ENCODE measurements around the gene RPL11.
"Not testable (repeated sequence)": the region's sequence is repeated elsewhere in the genome, so short reads cannot be mapped to it uniquely, and the experiment has no call there.

Gene RPL11

GRCh38 chr1:23732363-23733224 lies 41.0 kb downstream of the RPL11 start:
- Mint-ChIP-seq H3K27me3 (no peaks in the 10 kb centered on the region), H3K4me3 (no peak overlapping the region), H3K27ac (no peak overlapping the region), H3K4me1 (ENCODE audit: low read depth) (peaks cover 24% of the 10 kb centered on the region), H3K36me3 (ENCODE audit: low read depth) (no peaks in the 10 kb centered on the region), H3K9me3 (no peaks in the 10 kb centered on the region)
- DNase-seq = no peak

- H3K4me1 Mint-ChIP-seq (ENCODE audit: low read depth) = peaks cover 23% of the 10 kb centered on the region
- not testable (repeated sequence) for H3K27ac Mint-ChIP-seq; H3K4me3 Mint-ChIP-seq; H3K27me3 Mint-ChIP-seq; DNase-seq; H3K9me3 Mint-ChIP-seq; H3K36me3 Mint-ChIP-seq (ENCODE audit: low read depth)
Measured at GRCh38 chr1:23733281-23733680, 41.7 kb downstream of the RPL11 start.

- peak overlapping the region; percentile 11 for H3K27ac Mint-ChIP-seq
- H3K27me3 Mint-ChIP-seq = no peaks in the 10 kb centered on the region
- no peaks in the 10 kb centered on the region for H3K9me3 Mint-ChIP-seq
- H3K4me1 Mint-ChIP-seq (ENCODE audit: low read depth) = peaks cover 19% of the 10 kb centered on the region
- H3K4me3 Mint-ChIP-seq = no peak overlapping the region
- DNase-seq = no peak
- no peaks in the 10 kb centered on the region for H3K36me3 Mint-ChIP-seq (ENCODE audit: low read depth)
Measured at GRCh38 chr1:23736437-23737134, 45.0 kb downstream of the RPL11 start.

GRCh38 chr1:23741609-23742008 lies 50.0 kb downstream of the RPL11 start:
- H3K27ac Mint-ChIP-seq = no peak overlapping the region

GRCh38 chr1:23742670-23743286 lies 51.2 kb downstream of the RPL11 start:
- Mint-ChIP-seq H3K4me3 (peak overlapping the region; percentile 86), H3K4me1 (ENCODE audit: low read depth) (peaks cover 40% of the 10 kb centered on the region), H3K36me3 (ENCODE audit: low read depth) (peaks cover 39% of the 10 kb centered on the region), H3K27me3 (no peaks in the 10 kb centered on the region), H3K27ac (peak overlapping the region; percentile 88), H3K9me3 (no peaks in the 10 kb centered on the region)
- peak; percentile 80 for DNase-seq

More at GRCh38 chr1:23741609-23742008, 50.0 kb downstream of the RPL11 start:
- H3K36me3 Mint-ChIP-seq (ENCODE audit: low read depth) = peaks cover 27% of the 10 kb centered on the region
- H3K27me3 Mint-ChIP-seq = no peaks in the 10 kb centered on the region
- DNase-seq = no peak
- H3K9me3 Mint-ChIP-seq = no peaks in the 10 kb centered on the region
- peaks cover 34% of the 10 kb centered on the region for H3K4me1 Mint-ChIP-seq (ENCODE audit: low read depth)
- no peak overlapping the region for H3K4me3 Mint-ChIP-seq

- Mint-ChIP-seq H3K27ac (peak within 1 kb of the TSS; percentile 88), H3K27me3 (no peaks in the 10 kb centered on the region), H3K4me1 (ENCODE audit: low read depth) (peaks cover 48% of the 10 kb centered on the region), H3K36me3 (ENCODE audit: low read depth) (peaks cover 47% of the 10 kb centered on the region), H3K9me3 (no peaks in the 10 kb centered on the region), H3K4me3 (peak within 1 kb of the TSS; percentile 87)
- peak; percentile 85 for DNase-seq
Measured at GRCh38 chr1:23743287-23744152, 51.9 kb downstream of the RPL11 start, which contains the start of gene ELOA. Gene ELOA (plus strand): TSS chr1:23743471. CDS start chr1:23743504, 33 bp downstream.

GRCh38 chr1:23745515-23745914 lies 53.9 kb downstream of the RPL11 start:
- Mint-ChIP-seq H3K27ac (peak overlapping the region; percentile 47), H3K4me3 (peak overlapping the region; percentile 87), H3K4me1 (ENCODE audit: low read depth) (peaks cover 57% of the 10 kb centered on the region), H3K36me3 (ENCODE audit: low read depth) (peaks cover 63% of the 10 kb centered on the region), H3K27me3 (no peaks in the 10 kb centered on the region), H3K9me3 (no peaks in the 10 kb centered on the region)
- DNase-seq = no peak
